ENCODE data around the gene PRMT7. TPM values are rescaled to one million over a fixed set of nuclear protein-coding genes. Genes with fewer than 3 reads are reported as not detected.
A peak's percentile ranks its signal among the peaks of the same experiment; 100 is the strongest.

PRMT7 gene
- 10 to 100 TPM; 55.2 to 59.4 TPM for total RNA-seq
- total RNA-seq, result 64.4 to 66.3 reads per million in 2 donors

GRCh38 chr16:68310774-68311511, at the start of gene PRMT7, which contains the start of gene SLC7A6OS:
Gene PRMT7, plus strand, starts transcription at chr16:68311019. Its CDS starts 4,961 bp downstream, at chr16:68315980.
Gene SLC7A6OS, minus strand, starts transcription at chr16:68310946. Its CDS starts 20 bp downstream, at chr16:68310926.
- H3K4me1 Mint-ChIP-seq, result peaks cover 29% of the 10 kb centered on the region
- H3K36me3 Mint-ChIP-seq (ENCODE audit: low read depth), result peaks cover 3% of the 10 kb centered on the region
- DNase-seq, result peak; percentile 83 to 90 (median 89)
- H3K27me3 Mint-ChIP-seq, result no peaks in the 10 kb centered on the region
- ATAC-seq, result peak; percentile 97
- H3K9me3 ChIP-seq (ENCODE audit: control insufficient read depth, low read length, poor library complexity, severe bottlenecking), result no peaks in the 10 kb centered on the region
- H3K27ac Mint-ChIP-seq, result peak within 1 kb of the TSS; percentile 93
- peak within 1 kb of the TSS; percentile 96 for H3K4me3 Mint-ChIP-seq

- Mint-ChIP-seq H3K36me3 (ENCODE audit: low read depth) (no peaks in the 10 kb centered on the region), H3K4me1 (peaks cover 48% of the 10 kb centered on the region), H3K27me3 (no peaks in the 10 kb centered on the region), H3K4me3 (peak overlapping the region; percentile 97), H3K27ac (peak overlapping the region; percentile 95)
- ATAC-seq, result no peak
- H3K9me3 ChIP-seq (ENCODE audit: control insufficient read depth, low read length, poor library complexity, severe bottlenecking), result no peaks in the 10 kb centered on the region
- no peak for DNase-seq
Measured at GRCh38 chr16:68263559-68264127, 47.2 kb upstream of the PRMT7 start.

GRCh38 chr16:68264128-68265077, 46.4 kb upstream of the PRMT7 start, which contains the start of gene SLC7A6:
Gene SLC7A6, plus strand, starts transcription at chr16:68264526. Its CDS starts 10,201 bp downstream, at chr16:68274727.
- Mint-ChIP-seq H3K4me3 (peak within 1 kb of the TSS; percentile 97), H3K4me1 (peaks cover 54% of the 10 kb centered on the region), H3K27me3 (no peaks in the 10 kb centered on the region), H3K36me3 (ENCODE audit: low read depth) (peaks cover 3% of the 10 kb centered on the region), H3K27ac (peak within 1 kb of the TSS; percentile 95)
- no peaks in the 10 kb centered on the region for H3K9me3 ChIP-seq (ENCODE audit: control insufficient read depth, low read length, poor library complexity, severe bottlenecking)
- DNase-seq, result peak; percentile 77 to 87 (median 82)
- peak; percentile 76 for ATAC-seq

GRCh38 chr16:68265078-68265920, 45.5 kb upstream of the PRMT7 start:
- peaks cover 4% of the 10 kb centered on the region for H3K36me3 Mint-ChIP-seq (ENCODE audit: low read depth)
- no peaks in the 10 kb centered on the region for H3K27me3 Mint-ChIP-seq
- H3K4me1 Mint-ChIP-seq, result peaks cover 55% of the 10 kb centered on the region
- H3K4me3 Mint-ChIP-seq, result peak overlapping the region; percentile 97
- H3K9me3 ChIP-seq (ENCODE audit: control insufficient read depth, low read length, poor library complexity, severe bottlenecking), result no peaks in the 10 kb centered on the region
- peak overlapping the region; percentile 95 for H3K27ac Mint-ChIP-seq
- DNase-seq (peak; percentile 30 to 55 (median 30)), ATAC-seq (peak; percentile 29)

- H3K36me3 Mint-ChIP-seq (ENCODE audit: low read depth), result peaks cover 6% of the 10 kb centered on the region
Measured at GRCh38 chr16:68267612-68268405, 43.0 kb upstream of the PRMT7 start.

GRCh38 chr16:68269793-68270192, 41.0 kb upstream of the PRMT7 start:
- Mint-ChIP-seq H3K27ac (peak overlapping the region; percentile 95), H3K36me3 (ENCODE audit: low read depth) (peaks cover 9% of the 10 kb centered on the region), H3K4me1 (peaks cover 56% of the 10 kb centered on the region), H3K4me3 (no peak overlapping the region), H3K27me3 (no peaks in the 10 kb centered on the region)
- ATAC-seq (no peak), DNase-seq (no peak)
- no peaks in the 10 kb centered on the region for H3K9me3 ChIP-seq (ENCODE audit: control insufficient read depth, low read length, poor library complexity, severe bottlenecking)

More at GRCh38 chr16:68267612-68268405, 43.0 kb upstream of the PRMT7 start:
- H3K27me3 Mint-ChIP-seq, result no peaks in the 10 kb centered on the region
- H3K9me3 ChIP-seq (ENCODE audit: control insufficient read depth, low read length, poor library complexity, severe bottlenecking), result no peaks in the 10 kb centered on the region
- DNase-seq, result no peak
- H3K4me1 Mint-ChIP-seq, result peaks cover 51% of the 10 kb centered on the region
- no peak for ATAC-seq
- H3K27ac Mint-ChIP-seq, result peak overlapping the region; percentile 95
- H3K4me3 Mint-ChIP-seq, result peak overlapping the region; percentile 21

- H3K4me1 Mint-ChIP-seq, result peaks cover 51% of the 10 kb centered on the region
Measured at GRCh38 chr16:68270353-68270752, 40.5 kb upstream of the PRMT7 start.

GRCh38 chr16:68272507-68273209, 38.2 kb upstream of the PRMT7 start:
- peak; percentile 53 for ATAC-seq
- peak overlapping the region; percentile 95 for H3K27ac Mint-ChIP-seq
- H3K36me3 Mint-ChIP-seq (ENCODE audit: low read depth), result peaks cover 9% of the 10 kb centered on the region
- peak overlapping the region; percentile 86 for H3K4me3 Mint-ChIP-seq
- H3K4me1 Mint-ChIP-seq, result peaks cover 46% of the 10 kb centered on the region
- H3K9me3 ChIP-seq (ENCODE audit: control insufficient read depth, low read length, poor library complexity, severe bottlenecking), result no peaks in the 10 kb centered on the region
- H3K27me3 Mint-ChIP-seq, result no peaks in the 10 kb centered on the region
- peak in 2 of 3 donors; percentile 47 to 58 for DNase-seq

More at GRCh38 chr16:68270353-68270752, 40.5 kb upstream of the PRMT7 start:
- peak overlapping the region; percentile 95 for H3K27ac Mint-ChIP-seq
- H3K9me3 ChIP-seq (ENCODE audit: control insufficient read depth, low read length, poor library complexity, severe bottlenecking), result no peaks in the 10 kb centered on the region
- peaks cover 9% of the 10 kb centered on the region for H3K36me3 Mint-ChIP-seq (ENCODE audit: low read depth)
- H3K27me3 Mint-ChIP-seq, result no peaks in the 10 kb centered on the region
- no peak for ATAC-seq
- no peak overlapping the region for H3K4me3 Mint-ChIP-seq
- no peak for DNase-seq

- peaks cover 9% of the 10 kb centered on the region for H3K36me3 Mint-ChIP-seq (ENCODE audit: low read depth)
- no peaks in the 10 kb centered on the region for H3K9me3 ChIP-seq (ENCODE audit: control insufficient read depth, low read length, poor library complexity, severe bottlenecking)
- peak overlapping the region; percentile 86 for H3K4me3 Mint-ChIP-seq
Measured at GRCh38 chr16:68273459-68273858, 37.4 kb upstream of the PRMT7 start.

GRCh38 chr16:68273896-68274295, 36.9 kb upstream of the PRMT7 start:
- no peak for ATAC-seq
- Mint-ChIP-seq H3K27ac (peak overlapping the region; percentile 95), H3K4me1 (peaks cover 39% of the 10 kb centered on the region), H3K36me3 (ENCODE audit: low read depth) (peaks cover 9% of the 10 kb centered on the region), H3K27me3 (no peaks in the 10 kb centered on the region), H3K4me3 (peak overlapping the region; percentile 66)
- DNase-seq, result no peak
- no peaks in the 10 kb centered on the region for H3K9me3 ChIP-seq (ENCODE audit: control insufficient read depth, low read length, poor library complexity, severe bottlenecking)

More at GRCh38 chr16:68273459-68273858, 37.4 kb upstream of the PRMT7 start:
- Mint-ChIP-seq H3K27me3 (no peaks in the 10 kb centered on the region), H3K4me1 (peaks cover 40% of the 10 kb centered on the region), H3K27ac (peak overlapping the region; percentile 95)
- DNase-seq (no peak), ATAC-seq (no peak)

- peak overlapping the region; percentile 95 for H3K27ac Mint-ChIP-seq
- ATAC-seq (no peak), DNase-seq (no peak)
- peaks cover 5% of the 10 kb centered on the region for H3K36me3 Mint-ChIP-seq (ENCODE audit: low read depth)
- no peaks in the 10 kb centered on the region for H3K27me3 Mint-ChIP-seq
- no peaks in the 10 kb centered on the region for H3K9me3 ChIP-seq (ENCODE audit: control insufficient read depth, low read length, poor library complexity, severe bottlenecking)
- H3K4me1 Mint-ChIP-seq, result peaks cover 36% of the 10 kb centered on the region
- H3K4me3 Mint-ChIP-seq, result peak overlapping the region; percentile 66
Measured at GRCh38 chr16:68274441-68274840, 36.4 kb upstream of the PRMT7 start.
